GM18511 (cell line): ENCODE measurements around the gene CPEB4.

ENCODE experiments used
- ATAC-seq: cut with Tn5 transposase; IDR thresholded peaks from one replicate; pipeline ENCODE4 v1.9.1; 2021; ENCODE audit warnings: mild to moderate bottlenecking, moderate library complexity; ENCODE audit not compliant: unreplicated experiment

CPEB4 gene

GRCh38 chr5:173910215-173910614 is 22.1 kb downstream of the CPEB4 start:
- no peak for ATAC-seq

- ATAC-seq = no peak
Observed at GRCh38 chr5:173911623-173912022, 23.5 kb downstream of the CPEB4 start.

GRCh38 chr5:173913686-173914321 is 25.7 kb downstream of the CPEB4 start:
- no peak for ATAC-seq

- ATAC-seq = no peak
Observed at GRCh38 chr5:173915310-173916014, 27.3 kb downstream of the CPEB4 start.

- ATAC-seq = no peak
Observed at GRCh38 chr5:173916233-173916632, 28.1 kb downstream of the CPEB4 start.

GRCh38 chr5:173917788-173918786 is 29.9 kb downstream of the CPEB4 start:
- ATAC-seq = peak; percentile 96

- no peak for ATAC-seq
Observed at GRCh38 chr5:173919443-173919842, 31.3 kb downstream of the CPEB4 start.

- ATAC-seq = no peak
Observed at GRCh38 chr5:173920024-173920753, 32.0 kb downstream of the CPEB4 start.

- ATAC-seq = no peak
Observed at GRCh38 chr5:173920866-173921555, 32.9 kb downstream of the CPEB4 start.

- no peak for ATAC-seq
Observed at GRCh38 chr5:173922527-173922926, 34.4 kb downstream of the CPEB4 start.

- ATAC-seq = no peak
Observed at GRCh38 chr5:173923218-173924095, 35.3 kb downstream of the CPEB4 start.

- ATAC-seq = no peak
Observed at GRCh38 chr5:173924899-173925298, 36.8 kb downstream of the CPEB4 start.

GRCh38 chr5:173925449-173926071 is 37.4 kb downstream of the CPEB4 start:
- no peak for ATAC-seq

GRCh38 chr5:173926359-173926758 is 38.2 kb downstream of the CPEB4 start:
- no peak for ATAC-seq

GRCh38 chr5:173928871-173929574 is 40.9 kb downstream of the CPEB4 start:
- ATAC-seq = peak; percentile 51

- no peak for ATAC-seq
Observed at GRCh38 chr5:173932695-173933139, 44.6 kb downstream of the CPEB4 start.

GRCh38 chr5:173933901-173934300 is 45.8 kb downstream of the CPEB4 start:
- no peak for ATAC-seq

- no peak for ATAC-seq
Observed at GRCh38 chr5:173935396-173935795, 47.2 kb downstream of the CPEB4 start.
